Omental fat pad (tissue), 4 donors: Measurements from ENCODE around the gene SCG5. TPM values are rescaled to one million over a fixed set of nuclear protein-coding genes. Genes with fewer than 3 reads are reported as not detected.

Experiments used
- ATAC-seq: fragments of 150-250 bp; one replicate; pipeline ENCODE4 v1.9.1; 2016; ENCODE audit warnings: mild to moderate bottlenecking, moderate library complexity; ENCODE audit not compliant: low FRiP score
- DNase-seq: peaks from one replicate; pipeline ENCODE4 v3.0.0-alpha.2; 2019; ENCODE audit warnings: low spot score
- total RNA-seq, 4 donors: library from RNA; depleted of rRNA; stranded (reverse); fragments of >200 nt; gene quantifications; one replicate each; pipeline ENCODE4 v1.1.0, GENCODE V29; 2016
- TF ChIP-seq, protein P1 (sequence below), 3 donors: fragments of 450-650 bp; IDR thresholded peaks; one replicate each; pipeline ENCODE4 v1.5.1; 2016 to 2017; ENCODE audit warnings: antibody characterized with exemption in 3 of 3, mild to moderate bottlenecking in 3 of 3, moderate library complexity in 2 of 3

SCG5 gene
- total RNA-seq, 4 donors from 2014 or later: 2.1 to 3.4 TPM; not detected in 2

DNA sequence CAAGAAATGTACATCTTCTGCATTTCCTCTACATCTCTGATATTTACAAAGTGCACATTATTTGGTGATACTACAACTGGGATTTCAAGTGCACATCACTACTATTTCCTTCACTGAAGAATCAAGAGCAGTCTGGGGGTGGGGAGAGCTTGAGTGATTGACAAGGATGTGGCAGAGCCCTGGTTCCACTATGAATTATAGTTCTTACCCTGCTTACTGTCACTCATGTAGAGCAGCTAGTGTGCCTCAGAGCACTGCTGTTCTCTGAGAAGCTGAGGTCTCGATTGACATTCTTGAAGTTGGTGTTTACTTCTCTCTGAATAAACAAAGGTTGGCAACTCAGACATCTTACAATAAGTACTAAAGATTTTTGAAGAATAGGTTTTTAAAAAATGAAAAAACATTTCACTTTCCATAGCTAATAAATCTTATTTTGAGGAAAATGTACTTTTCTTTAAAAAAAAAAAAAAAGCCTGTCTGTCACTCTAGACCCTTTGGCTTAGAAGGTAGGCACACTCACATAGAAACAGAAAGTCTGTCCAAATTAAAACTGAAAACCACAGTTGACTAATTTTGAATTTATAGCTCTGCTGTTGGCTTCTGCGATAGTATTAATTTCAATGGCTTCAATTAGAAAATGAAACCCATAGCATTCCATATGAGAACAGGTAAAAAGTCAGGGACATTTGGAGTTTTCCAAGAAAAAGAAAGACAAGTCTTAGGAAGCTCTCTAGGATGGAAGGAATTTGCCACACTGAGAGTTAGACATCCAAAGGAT, 81.8 kb downstream of the SCG5 start:
- TF ChIP-seq, protein P1, sequence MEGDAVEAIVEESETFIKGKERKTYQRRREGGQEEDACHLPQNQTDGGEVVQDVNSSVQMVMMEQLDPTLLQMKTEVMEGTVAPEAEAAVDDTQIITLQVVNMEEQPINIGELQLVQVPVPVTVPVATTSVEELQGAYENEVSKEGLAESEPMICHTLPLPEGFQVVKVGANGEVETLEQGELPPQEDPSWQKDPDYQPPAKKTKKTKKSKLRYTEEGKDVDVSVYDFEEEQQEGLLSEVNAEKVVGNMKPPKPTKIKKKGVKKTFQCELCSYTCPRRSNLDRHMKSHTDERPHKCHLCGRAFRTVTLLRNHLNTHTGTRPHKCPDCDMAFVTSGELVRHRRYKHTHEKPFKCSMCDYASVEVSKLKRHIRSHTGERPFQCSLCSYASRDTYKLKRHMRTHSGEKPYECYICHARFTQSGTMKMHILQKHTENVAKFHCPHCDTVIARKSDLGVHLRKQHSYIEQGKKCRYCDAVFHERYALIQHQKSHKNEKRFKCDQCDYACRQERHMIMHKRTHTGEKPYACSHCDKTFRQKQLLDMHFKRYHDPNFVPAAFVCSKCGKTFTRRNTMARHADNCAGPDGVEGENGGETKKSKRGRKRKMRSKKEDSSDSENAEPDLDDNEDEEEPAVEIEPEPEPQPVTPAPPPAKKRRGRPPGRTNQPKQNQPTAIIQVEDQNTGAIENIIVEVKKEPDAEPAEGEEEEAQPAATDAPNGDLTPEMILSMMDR (IDR thresholded peaks at IDR 0.05): no peak
- DNase-seq: no peak

DNA sequence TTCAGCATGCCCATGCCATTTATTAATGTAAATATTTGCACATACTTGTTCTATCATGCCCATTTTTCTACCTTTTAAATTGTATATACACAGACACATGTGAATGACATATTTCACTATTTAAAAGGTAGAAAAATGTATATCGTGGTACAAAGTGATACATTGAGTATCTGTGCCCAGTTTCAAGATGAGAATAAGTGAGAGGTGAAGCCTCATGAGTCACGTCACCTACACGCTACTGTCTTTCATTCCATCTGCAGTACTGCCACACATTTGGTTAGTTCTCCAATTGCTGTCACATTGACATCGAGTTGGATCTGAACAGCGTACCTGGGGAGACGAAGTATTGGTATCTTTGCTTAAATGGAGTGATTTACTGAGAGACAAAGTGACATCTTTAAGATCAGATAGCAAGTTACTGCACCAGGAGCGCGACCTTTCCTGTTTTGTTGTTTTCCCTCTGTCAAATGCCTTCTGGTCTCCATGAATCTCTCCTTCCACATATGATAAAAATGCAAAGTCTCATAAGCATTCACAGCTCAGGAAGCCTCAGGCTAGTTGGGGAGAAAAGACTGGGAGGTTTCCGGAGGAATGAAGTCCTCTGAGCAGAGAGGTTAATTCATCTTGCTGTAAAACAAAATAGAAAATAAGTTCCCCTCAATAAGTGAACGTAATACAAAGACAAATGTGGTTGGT, 88.3 kb downstream of the SCG5 start:
- TF ChIP-seq, protein P1 (IDR thresholded peaks at IDR 0.05): no peak
- DNase-seq: no peak
- no peak for ATAC-seq

More for the DNA sequence above, 81.8 kb downstream of the SCG5 start:
- no peak for ATAC-seq

DNA sequence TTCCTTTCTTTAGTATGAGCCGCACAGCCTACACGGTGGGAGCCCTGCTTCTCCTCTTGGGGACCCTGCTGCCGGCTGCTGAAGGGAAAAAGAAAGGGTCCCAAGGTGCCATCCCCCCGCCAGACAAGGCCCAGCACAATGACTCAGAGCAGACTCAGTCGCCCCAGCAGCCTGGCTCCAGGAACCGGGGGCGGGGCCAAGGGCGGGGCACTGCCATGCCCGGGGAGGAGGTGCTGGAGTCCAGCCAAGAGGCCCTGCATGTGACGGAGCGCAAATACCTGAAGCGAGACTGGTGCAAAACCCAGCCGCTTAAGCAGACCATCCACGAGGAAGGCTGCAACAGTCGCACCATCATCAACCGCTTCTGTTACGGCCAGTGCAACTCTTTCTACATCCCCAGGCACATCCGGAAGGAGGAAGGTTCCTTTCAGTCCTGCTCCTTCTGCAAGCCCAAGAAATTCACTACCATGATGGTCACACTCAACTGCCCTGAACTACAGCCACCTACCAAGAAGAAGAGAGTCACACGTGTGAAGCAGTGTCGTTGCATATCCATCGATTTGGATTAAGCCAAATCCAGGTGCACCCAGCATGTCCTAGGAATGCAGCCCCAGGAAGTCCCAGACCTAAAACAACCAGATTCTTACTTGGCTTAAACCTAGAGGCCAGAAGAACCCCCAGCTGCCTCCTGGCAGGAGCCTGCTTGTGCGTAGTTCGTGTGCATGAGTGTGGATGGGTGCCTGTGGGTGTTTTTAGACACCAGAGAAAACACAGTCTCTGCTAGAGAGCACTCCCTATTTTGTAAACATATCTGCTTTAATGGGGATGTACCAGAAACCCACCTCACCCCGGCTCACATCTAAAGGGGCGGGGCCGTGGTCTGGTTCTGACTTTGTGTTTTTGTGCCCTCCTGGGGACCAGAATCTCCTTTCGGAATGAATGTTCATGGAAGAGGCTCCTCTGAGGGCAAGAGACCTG, 89.5 kb downstream of the SCG5 start:
- DNase-seq (no peak), ATAC-seq (no peak)
- TF ChIP-seq, protein P1 (IDR thresholded peaks at IDR 0.05): no peak

DNA sequence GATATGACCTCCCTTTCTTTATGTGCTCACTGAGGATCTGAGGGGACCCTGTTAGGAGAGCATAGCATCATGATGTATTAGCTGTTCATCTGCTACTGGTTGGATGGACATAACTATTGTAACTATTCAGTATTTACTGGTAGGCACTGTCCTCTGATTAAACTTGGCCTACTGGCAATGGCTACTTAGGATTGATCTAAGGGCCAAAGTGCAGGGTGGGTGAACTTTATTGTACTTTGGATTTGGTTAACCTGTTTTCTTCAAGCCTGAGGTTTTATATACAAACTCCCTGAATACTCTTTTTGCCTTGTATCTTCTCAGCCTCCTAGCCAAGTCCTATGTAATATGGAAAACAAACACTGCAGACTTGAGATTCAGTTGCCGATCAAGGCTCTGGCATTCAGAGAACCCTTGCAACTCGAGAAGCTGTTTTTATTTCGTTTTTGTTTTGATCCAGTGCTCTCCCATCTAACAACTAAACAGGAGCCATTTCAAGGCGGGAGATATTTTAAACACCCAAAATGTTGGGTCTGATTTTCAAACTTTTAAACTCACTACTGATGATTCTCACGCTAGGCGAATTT, 91.2 kb downstream of the SCG5 start:
- no peak for ATAC-seq
- DNase-seq: no peak
- TF ChIP-seq, protein P1 (IDR thresholded peaks at IDR 0.05): no peak

DNA sequence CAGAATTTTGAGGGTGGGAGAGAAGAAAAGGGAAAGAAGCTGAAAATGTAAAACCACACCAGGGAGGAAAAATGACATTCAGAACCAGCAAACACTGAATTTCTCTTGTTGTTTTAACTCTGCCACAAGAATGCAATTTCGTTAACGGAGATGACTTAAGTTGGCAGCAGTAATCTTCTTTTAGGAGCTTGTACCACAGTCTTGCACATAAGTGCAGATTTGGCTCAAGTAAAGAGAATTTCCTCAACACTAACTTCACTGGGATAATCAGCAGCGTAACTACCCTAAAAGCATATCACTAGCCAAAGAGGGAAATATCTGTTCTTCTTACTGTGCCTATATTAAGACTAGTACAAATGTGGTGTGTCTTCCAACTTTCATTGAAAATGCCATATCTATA, 91.8 kb downstream of the SCG5 start:
- DNase-seq (no peak), ATAC-seq (no peak)
- TF ChIP-seq, protein P1 (IDR thresholded peaks at IDR 0.05): no peak

DNA sequence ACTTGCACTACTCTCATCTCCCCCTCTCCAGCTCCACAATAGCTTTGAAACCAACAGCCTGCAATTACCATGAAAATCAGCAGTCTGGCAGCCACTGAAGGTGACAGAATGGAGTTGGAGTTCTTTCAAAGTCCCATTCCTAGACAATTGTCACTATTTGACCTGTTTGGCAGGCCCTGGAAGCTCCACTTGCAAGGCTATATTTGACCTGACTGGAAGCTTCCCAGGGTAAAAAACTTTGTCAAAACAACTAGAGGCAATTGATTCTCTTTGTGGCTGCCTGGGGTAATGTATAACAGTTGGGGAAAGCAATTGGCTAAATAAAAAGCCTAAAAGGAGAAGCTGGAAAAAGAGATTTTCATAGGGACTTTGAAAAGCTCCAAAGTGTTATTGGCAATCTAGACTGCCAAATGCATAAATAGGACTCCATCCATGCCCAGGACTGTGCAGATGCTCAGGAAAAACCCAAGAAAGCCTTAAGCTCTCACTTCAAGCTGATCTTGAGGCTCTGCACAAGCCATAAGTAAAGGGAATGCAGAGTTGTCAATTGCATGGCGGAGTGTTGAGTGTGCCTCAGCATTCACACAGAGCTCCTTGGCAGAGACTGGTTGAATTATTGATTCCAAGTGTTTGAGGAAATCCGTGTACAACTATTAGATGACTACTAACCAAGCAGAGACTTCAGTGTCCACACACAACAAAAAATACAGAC, 94.6 kb downstream of the SCG5 start:
- no peak for ATAC-seq
- no peak for DNase-seq
- TF ChIP-seq, protein P1 (IDR thresholded peaks at IDR 0.05): no peak
